Measurements from ENCODE around the gene PGAM1.
"Not testable (repeated sequence)": the region's sequence is repeated elsewhere in the genome, so short reads cannot be mapped to it uniquely, and the experiment has no call there.

PGAM1 gene

DNA sequence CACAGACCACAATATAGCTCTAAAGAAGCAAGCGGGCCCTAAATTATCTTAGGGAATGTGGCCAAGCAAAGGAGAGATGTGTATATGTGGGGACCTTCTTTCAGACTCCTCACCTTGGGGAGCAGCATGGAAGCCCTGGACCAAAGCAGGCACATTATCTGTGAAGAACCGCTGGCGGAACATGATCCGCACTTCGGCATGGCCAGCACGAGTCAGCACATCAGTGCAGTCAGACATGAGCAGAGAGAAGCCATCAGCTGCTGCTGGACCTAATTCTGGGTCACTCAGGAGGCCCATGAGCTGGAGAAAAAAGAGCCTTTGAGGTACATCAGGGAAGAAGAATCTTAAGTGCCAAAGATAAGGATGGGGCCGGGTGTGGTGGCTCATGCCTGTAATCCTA, 33.9 kb downstream of the PGAM1 start:
- DNase-seq: no peak

DNA sequence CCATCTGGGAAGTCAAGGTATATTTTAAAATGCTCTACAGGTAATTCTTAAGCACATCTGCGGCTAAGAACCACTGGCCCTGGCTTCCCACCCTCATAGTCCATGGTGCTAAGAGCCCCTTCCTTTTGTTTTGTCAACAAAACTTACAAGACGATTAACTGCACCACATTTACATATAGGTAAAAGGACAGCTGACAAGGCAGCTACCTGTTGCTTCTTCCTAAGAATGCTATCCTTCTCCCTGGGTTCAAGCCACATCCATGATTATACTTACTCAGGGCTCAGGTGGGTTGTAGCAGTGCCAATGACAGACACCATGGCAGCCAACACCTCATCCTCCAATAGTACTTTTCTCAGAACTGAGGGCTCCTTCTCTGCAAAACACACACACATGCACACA, 36.3 kb downstream of the PGAM1 start:
- DNase-seq: no peak

DNA sequence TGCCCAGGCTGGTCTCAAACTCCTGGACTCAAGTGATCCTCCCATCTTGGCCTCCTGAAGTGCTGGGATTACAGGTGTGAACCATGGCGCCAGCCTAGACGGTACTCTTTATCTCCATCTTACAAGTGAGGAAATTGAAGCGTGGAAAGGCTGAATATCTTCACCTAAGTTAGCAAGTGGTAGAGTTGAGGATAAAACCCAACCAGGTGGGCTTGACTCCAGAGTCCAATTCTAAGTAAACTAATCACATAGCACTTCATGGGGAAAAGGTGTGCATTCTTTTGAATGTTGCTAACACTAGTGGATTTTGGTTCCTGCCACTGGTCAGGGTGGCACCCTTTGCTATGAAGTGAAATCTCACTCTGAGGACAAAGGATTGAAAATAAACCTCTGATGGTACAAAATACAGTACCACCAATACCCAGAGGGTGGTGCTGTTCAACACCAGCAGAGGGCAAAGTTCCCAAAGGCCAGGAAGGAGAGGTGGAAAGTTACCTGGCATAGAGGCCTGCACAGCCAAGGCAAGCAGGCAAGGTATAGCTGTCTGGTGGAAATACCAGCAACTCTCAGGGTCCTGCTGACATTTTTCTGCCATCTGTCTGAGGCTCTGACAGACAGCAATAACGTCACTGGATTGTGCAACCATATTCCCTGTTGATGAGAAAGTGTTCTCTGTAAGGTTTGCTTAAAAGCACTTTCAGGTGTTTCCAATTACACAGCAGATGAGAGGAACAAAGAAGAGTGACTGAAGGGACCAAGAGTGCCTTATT, 37.6 kb downstream of the PGAM1 start:
- peak; percentile 54 for DNase-seq

- no peak for DNase-seq
Measured at GRCh38 chr10:97464226-97464625, 38.2 kb downstream of the PGAM1 start.

- no peak for DNase-seq
Measured at GRCh38 chr10:97465982-97466381, 40.0 kb downstream of the PGAM1 start.

DNA sequence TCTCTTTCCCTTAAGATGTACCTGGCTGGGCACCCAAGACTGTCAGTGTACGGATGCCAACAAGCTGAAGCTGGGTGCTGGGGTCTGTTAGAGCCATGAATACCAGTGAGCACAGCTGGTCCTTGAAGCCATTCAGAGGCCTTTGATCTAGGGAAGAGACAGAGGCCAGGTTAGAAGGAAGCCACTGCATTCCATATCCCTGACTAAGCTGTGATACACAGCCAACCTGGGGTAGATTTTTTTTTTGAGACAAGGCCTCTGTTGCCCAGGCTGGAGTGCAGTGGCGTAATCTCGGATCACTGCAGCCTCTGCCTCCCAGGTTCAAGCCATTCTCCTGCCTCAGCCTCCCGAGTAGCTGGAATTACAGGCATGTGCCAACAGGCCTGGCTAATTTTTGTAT, 40.8 kb downstream of the PGAM1 start:
- no peak for DNase-seq

DNA sequence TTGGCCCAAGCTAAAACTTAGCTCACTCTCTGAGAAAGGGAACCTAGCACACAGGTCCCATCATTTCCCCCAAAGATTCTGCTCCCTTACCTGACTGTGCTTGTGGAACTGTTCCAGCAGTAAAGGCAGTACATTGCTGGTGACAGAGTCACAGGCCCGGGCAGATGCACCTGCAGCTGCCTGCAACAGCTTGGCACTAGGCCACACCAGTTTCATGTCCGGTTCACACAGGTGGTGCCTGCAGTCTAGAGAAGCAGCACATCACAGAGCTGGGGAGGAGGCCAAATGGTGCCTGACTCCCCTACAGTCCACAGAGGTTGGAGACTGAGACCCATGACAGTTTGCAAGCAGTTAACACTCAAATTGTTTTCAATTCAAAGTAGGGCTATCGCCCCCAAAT, 42.2 kb downstream of the PGAM1 start:
- no peak for DNase-seq

DNA sequence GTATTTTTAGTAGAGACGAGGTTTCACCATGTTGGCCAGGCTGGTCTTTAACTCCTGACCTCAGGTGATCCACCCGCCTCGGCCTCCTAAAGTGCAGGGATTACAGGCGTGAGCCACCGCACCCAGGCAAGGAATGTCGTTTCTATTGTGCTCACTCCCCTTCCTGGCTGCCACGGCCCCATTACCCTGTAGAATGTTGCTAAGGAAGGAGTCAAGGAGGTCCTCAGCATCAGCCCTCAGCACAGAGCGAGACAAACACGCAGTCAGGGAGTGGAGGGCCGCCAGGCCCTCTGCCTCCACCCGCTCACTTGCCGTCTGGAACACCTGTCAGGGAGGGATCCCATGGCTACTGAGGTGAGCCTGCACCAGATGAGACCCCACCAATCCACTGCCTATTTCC, 42.8 kb downstream of the PGAM1 start:
- not testable (repeated sequence) for DNase-seq

DNA sequence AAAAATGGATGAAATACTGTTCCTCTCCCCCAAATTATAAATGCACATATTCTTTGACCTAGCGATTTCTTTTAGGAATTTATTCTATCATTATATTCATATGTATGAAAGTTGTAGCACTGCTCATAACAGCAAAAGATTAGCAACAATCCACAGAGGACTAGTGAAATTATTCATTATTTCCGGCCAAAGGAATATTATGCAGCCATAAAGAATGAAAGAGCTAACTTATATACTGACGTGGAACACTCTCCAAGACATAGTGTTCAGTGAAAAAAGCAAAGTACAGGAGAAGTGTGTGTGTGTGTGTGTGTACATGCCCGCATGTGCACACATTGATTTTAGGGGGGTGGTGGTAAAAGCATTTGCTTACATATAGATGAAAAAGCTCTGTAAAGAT, 48.9 kb downstream of the PGAM1 start:
- DNase-seq: no peak

DNA sequence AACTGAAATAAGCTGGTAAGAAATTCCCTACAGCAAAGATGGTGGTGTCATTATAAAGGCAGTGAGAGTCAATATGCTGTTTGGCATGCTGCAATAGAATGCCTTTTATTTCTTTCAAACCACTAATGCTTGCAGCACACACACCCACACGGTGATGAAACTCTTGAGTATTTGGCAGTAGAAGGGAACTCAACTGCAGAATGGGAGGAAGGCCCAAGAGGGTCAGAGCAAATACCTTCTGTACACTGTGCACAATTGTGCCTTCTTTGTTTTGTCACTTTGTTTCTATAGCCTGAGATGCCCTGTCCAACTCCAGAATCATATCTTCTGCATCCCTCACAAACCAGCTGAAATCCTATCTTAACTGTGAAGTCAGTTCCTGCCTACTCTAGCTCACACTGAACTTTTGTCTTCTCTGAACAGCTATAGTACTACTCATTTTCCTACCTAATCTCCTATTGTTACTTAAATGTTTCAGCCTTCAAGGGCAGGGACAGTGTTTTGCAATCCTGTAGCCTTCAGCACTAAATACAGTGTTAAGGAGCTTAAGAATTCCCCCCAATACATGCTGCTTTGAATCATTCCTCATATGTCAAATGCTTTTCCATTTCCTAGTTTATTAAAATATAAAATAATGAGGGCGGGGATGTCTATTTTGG, 50.1 kb downstream of the PGAM1 start:
- DNase-seq: no peak

- not testable (repeated sequence) for DNase-seq
Measured at GRCh38 chr10:97479410-97479809, 53.4 kb downstream of the PGAM1 start.

DNA sequence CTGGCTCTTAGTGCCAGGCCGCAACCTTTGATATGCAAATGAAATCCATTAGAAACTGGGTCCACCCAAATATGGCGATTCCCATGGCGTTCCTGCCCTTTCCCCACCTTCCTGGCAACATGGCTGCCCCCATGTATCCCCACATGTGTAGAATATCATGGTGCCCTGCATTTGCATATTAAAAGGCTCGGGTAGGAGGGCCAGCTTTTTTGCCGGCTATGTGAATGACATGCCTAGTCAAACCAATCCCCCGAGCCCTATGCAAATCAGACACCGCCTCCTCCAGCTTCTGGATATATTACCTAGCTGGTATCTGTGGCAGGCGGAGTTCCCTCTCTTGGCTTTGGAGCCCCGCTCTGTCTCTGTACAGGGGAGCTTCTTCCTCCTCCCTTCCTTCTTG, 53.9 kb downstream of the PGAM1 start:
- DNase-seq: no peak

DNA sequence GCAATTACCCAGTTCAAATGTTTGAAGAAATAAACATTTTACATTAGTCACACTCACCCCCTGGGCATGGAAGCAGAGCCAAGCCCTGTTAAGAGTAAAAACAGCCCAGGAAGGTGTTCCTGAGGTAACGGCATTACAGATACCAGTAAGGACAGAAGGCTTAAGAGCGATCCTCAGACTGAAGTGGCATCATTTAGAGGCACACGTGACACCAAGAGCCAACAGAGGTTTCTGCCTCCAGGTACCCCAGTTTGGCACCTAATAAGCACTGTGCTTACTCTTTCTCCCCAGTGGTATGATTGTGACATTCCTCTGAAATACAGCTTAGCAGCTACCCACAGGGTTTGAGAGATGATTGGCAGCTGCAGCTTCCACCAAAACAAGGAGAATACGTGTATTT, 55.1 kb downstream of the PGAM1 start:
- no peak for DNase-seq

DNA sequence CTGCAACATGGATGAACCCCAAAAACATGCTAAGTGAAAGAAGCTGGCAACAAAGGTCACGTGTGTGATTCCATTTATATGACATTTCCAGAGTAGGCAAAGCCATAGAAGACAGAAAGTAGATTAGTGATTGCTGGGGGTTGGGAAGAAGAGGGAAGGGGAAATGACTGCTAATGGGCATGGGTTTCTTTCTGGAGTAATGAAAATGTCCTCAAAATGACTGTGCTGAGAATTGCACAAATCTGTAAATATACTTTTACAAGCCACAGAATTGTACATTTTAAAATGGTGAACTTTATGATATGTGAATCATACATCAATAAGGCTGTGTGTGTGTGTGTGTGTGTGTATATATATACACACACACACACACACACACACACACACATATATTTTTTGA, 56.4 kb downstream of the PGAM1 start:
- no peak for DNase-seq
